Effector memory CD4-positive, alpha-beta T cell (primary cell): ENCODE data around the gene SIVA1.

ENCODE experiments used
- DNase-seq, 3 donors: peaks; one replicate each; pipeline ENCODE4 v3.0.0-alpha.2; 2020
- H3K27ac ChIP-seq: 2 replicates; pipeline ENCODE4 v1.7.0; 2013; ENCODE audit warnings: mild to moderate bottlenecking, low read length, moderate library complexity; ENCODE audit not compliant: insufficient read depth, poor library complexity, severe bottlenecking
- H3K27me3 ChIP-seq: replicated peaks from 2 replicates; pipeline ENCODE4 v1.7.0; 2013; ENCODE audit warnings: mild to moderate bottlenecking, low read length; ENCODE audit not compliant: insufficient read depth, control insufficient read depth, poor library complexity, severe bottlenecking
- H3K36me3 ChIP-seq: 2 replicates; pipeline ENCODE4 v1.7.0; 2013; ENCODE audit warnings: mild to moderate bottlenecking, low read length, moderate library complexity; ENCODE audit not compliant: control insufficient read depth, insufficient read depth
- H3K4me1 ChIP-seq: 2 replicates; pipeline ENCODE4 v1.7.0; 2013; ENCODE audit warnings: low read length, mild to moderate bottlenecking; ENCODE audit not compliant: control insufficient read depth, insufficient read depth, poor library complexity, severe bottlenecking
- H3K4me3 ChIP-seq: 2 replicates; pipeline ENCODE4 v1.7.0; 2013; ENCODE audit warnings: low read length, low read depth, mild to moderate bottlenecking; ENCODE audit not compliant: insufficient read depth, poor library complexity, severe bottlenecking
- H3K9me3 ChIP-seq: 2 replicates; pipeline ENCODE4 v1.7.0; 2013; ENCODE audit warnings: mild to moderate bottlenecking, low read length, moderate library complexity; ENCODE audit not compliant: control insufficient read depth

Gene SIVA1

GRCh38 chr14:104758981-104759969, 6.3 kb downstream of the SIVA1 start:
- H3K4me3 ChIP-seq: no peak overlapping the region
- no peak overlapping the region for H3K27ac ChIP-seq
- no peaks in the 10 kb centered on the region for H3K9me3 ChIP-seq
- H3K4me1 ChIP-seq: peaks cover 10% of the 10 kb centered on the region
- H3K36me3 ChIP-seq: peaks cover 49% of the 10 kb centered on the region
- DNase-seq: no peak
- H3K27me3 ChIP-seq: no peaks in the 10 kb centered on the region

GRCh38 chr14:104765517-104765916, 12.6 kb downstream of the SIVA1 start:
- H3K4me3 ChIP-seq: no peak overlapping the region
- H3K36me3 ChIP-seq: peaks cover 7% of the 10 kb centered on the region
- no peaks in the 10 kb centered on the region for H3K27me3 ChIP-seq
- no peaks in the 10 kb centered on the region for H3K9me3 ChIP-seq
- no peak for DNase-seq
- H3K27ac ChIP-seq: no peak overlapping the region
- peaks cover 3% of the 10 kb centered on the region for H3K4me1 ChIP-seq

- H3K9me3 ChIP-seq: peaks cover 4% of the 10 kb centered on the region
- peaks cover 3% of the 10 kb centered on the region for H3K4me1 ChIP-seq
- H3K4me3 ChIP-seq: no peak overlapping the region
- no peak for DNase-seq
- peaks cover 13% of the 10 kb centered on the region for H3K36me3 ChIP-seq
- H3K27me3 ChIP-seq: no peaks in the 10 kb centered on the region
- no peak overlapping the region for H3K27ac ChIP-seq
Observed at GRCh38 chr14:104766256-104766862, 13.4 kb downstream of the SIVA1 start.

- H3K27me3 ChIP-seq: no peaks in the 10 kb centered on the region
- peaks cover 5% of the 10 kb centered on the region for H3K9me3 ChIP-seq
- no peak overlapping the region for H3K27ac ChIP-seq
- H3K4me3 ChIP-seq: no peak overlapping the region
- DNase-seq: no peak
- H3K4me1 ChIP-seq: peaks cover 3% of the 10 kb centered on the region
- H3K36me3 ChIP-seq: peaks cover 13% of the 10 kb centered on the region
Observed at GRCh38 chr14:104766863-104767633, 14.1 kb downstream of the SIVA1 start.

GRCh38 chr14:104767634-104767918, 14.6 kb downstream of the SIVA1 start:
- no peak for DNase-seq
- H3K27me3 ChIP-seq: no peaks in the 10 kb centered on the region

GRCh38 chr14:104768437-104769323, 15.7 kb downstream of the SIVA1 start:
- peak; percentile 73 to 83 (median 80) for DNase-seq
- Histone ChIP-seq H3K36me3 (peaks cover 27% of the 10 kb centered on the region), H3K27me3 (no peaks in the 10 kb centered on the region)

More at GRCh38 chr14:104767634-104767918, 14.6 kb downstream of the SIVA1 start:
- H3K4me3 ChIP-seq: no peak overlapping the region
- H3K9me3 ChIP-seq: peaks cover 5% of the 10 kb centered on the region
- H3K4me1 ChIP-seq: peaks cover 3% of the 10 kb centered on the region
- no peak overlapping the region for H3K27ac ChIP-seq
- peaks cover 19% of the 10 kb centered on the region for H3K36me3 ChIP-seq

GRCh38 chr14:104769324-104770071, 16.6 kb downstream of the SIVA1 start:
- Histone ChIP-seq H3K27me3 (no peaks in the 10 kb centered on the region), H3K27ac (no peak overlapping the region), H3K4me1 (peaks cover 3% of the 10 kb centered on the region), H3K4me3 (no peak overlapping the region), H3K9me3 (peaks cover 5% of the 10 kb centered on the region), H3K36me3 (peaks cover 28% of the 10 kb centered on the region)
- DNase-seq: no peak

More at GRCh38 chr14:104768437-104769323, 15.7 kb downstream of the SIVA1 start:
- Histone ChIP-seq H3K4me1 (peaks cover 3% of the 10 kb centered on the region), H3K27ac (no peak overlapping the region), H3K9me3 (peaks cover 5% of the 10 kb centered on the region), H3K4me3 (no peak overlapping the region)

- no peak for DNase-seq
- Histone ChIP-seq H3K4me3 (no peak overlapping the region), H3K4me1 (peaks cover 3% of the 10 kb centered on the region), H3K27me3 (no peaks in the 10 kb centered on the region), H3K36me3 (peaks cover 34% of the 10 kb centered on the region), H3K27ac (no peak overlapping the region), H3K9me3 (peaks cover 5% of the 10 kb centered on the region)
Observed at GRCh38 chr14:104770072-104770579, 17.2 kb downstream of the SIVA1 start.
